Gastroesophageal sphincter (tissue), 3 donors: ENCODE data around the gene CEP44.

Experiments used
- CTCF ChIP-seq, 4 experiments: fragments of 200-600 bp in 2 of 4; fragments of 450-650 bp in 2 of 4; sonication (generic) in 1 of 4; IDR thresholded peaks; one replicate each; pipeline ENCODE4 v1.5.1; 2017 to 2019; ENCODE audit warnings: antibody characterized with exemption in 4 of 4, mild to moderate bottlenecking in 2 of 4, moderate library complexity in 2 of 4
- POLR2A ChIP-seq, 2 donors: fragments of 450-650 bp; IDR thresholded peaks; one replicate each; pipeline ENCODE4 v1.6.1; 2017; ENCODE audit warnings: antibody characterized with exemption in 2 of 2, mild to moderate bottlenecking in 2 of 2, moderate library complexity in 1 of 2
- POLR2AphosphoS5 ChIP-seq: sonication (generic); formaldehyde crosslinking; IDR thresholded peaks from one replicate; pipeline ENCODE4 v1.6.1; 2017; ENCODE audit warnings: antibody characterized with exemption

GRCh38 chr4:174286870-174287269 is 3.2 kb downstream of the CEP44 start:
- no peak for TF ChIP-seq CTCF (IDR thresholded peaks at IDR 0.05)
- no peak for TF ChIP-seq POLR2AphosphoS5
- TF ChIP-seq POLR2A (IDR thresholded peaks at IDR 0.05) = no peak
